IMR-90 (cell line): ENCODE results near the gene SEPTIN10. TPM values are rescaled to one million over a fixed set of nuclear protein-coding genes. Genes with fewer than 3 reads are reported as not detected.

Experiments used
- ATAC-seq: fragments of 200-7000 bp; cut with Tn5 transposase; 2 replicates; pipeline ENCODE4 v1.9.1; 2020; ENCODE audit warnings: low read depth, mild to moderate bottlenecking, moderate library complexity
- BruUV-seq: library from RNA; stranded (reverse); fragments of 400-500 nt; replicated peaks from 2 replicates; lab custom pipeline; 2021; lab: Mats Ljungman, UMichigan
- CTCF ChIA-PET: fragments of 300-600 bp; formaldehyde crosslinking; extraction: SDS; loops from one replicate; lab custom pipeline; 2021; ENCODE audit warnings: antibody characterized with exemption; lab: Yijun Ruan, JAX
- POLR2A ChIA-PET: fragments of 300-600 bp; sonication (Branson Sonifier 250); formaldehyde crosslinking; loops from one replicate; lab custom pipeline; 2022; ENCODE audit warnings: antibody characterized with exemption; ENCODE audit not compliant: unreplicated experiment; lab: Charles Lee
- DNase-seq: peaks from one replicate; pipeline ENCODE4 v3.0.0; 2013
- H2AFZ ChIP-seq: replicated peaks from 2 replicates; pipeline ENCODE3; 2013; ENCODE audit warnings: low read length, mild to moderate bottlenecking; ENCODE audit not compliant: poor library complexity
- H2AK5ac ChIP-seq: 2 replicates; pipeline ENCODE4 v1.6.1; 2013; ENCODE audit warnings: low read depth, low read length, inconsistent platforms
- H2AK9ac ChIP-seq: replicated peaks from 2 replicates; pipeline ENCODE3; 2013; ENCODE audit warnings: mild to moderate bottlenecking, low read depth, low read length, moderate library complexity; ENCODE audit not compliant: poor library complexity
- H2BK120ac ChIP-seq: 2 replicates; pipeline ENCODE4 v1.6.1; 2013; ENCODE audit warnings: low read depth, low read length, inconsistent platforms
- H2BK15ac ChIP-seq: 3 replicates; pipeline ENCODE4 v1.6.1; 2013; ENCODE audit warnings: low read depth, low read length, inconsistent platforms
- H2BK20ac ChIP-seq: 2 replicates; pipeline ENCODE4 v1.6.1; 2013; ENCODE audit warnings: low read depth, mild to moderate bottlenecking, inconsistent platforms, low read length, moderate library complexity
- H2BK5ac ChIP-seq: 2 replicates; pipeline ENCODE4 v1.6.1; 2013; ENCODE audit warnings: mild to moderate bottlenecking, low read depth, low read length, inconsistent platforms; ENCODE audit not compliant: poor library complexity, severe bottlenecking
- H3K14ac ChIP-seq: replicated peaks from 2 replicates; pipeline ENCODE4 v1.6.1; 2013; ENCODE audit warnings: low read depth, low read length, inconsistent platforms
- H3K18ac ChIP-seq: 2 replicates; pipeline ENCODE4 v1.6.1; 2013; ENCODE audit warnings: low read depth, low read length, control low read depth
- H3K23ac ChIP-seq: 2 replicates; pipeline ENCODE4 v1.6.1; 2013; ENCODE audit warnings: low read depth, low read length, inconsistent platforms
- H3K27ac ChIP-seq: 2 replicates; pipeline ENCODE4 v1.5.1; 2013; ENCODE audit warnings: mild to moderate bottlenecking, control low read depth, low read length; ENCODE audit not compliant: insufficient read depth
- H3K27me3 ChIP-seq: 2 replicates; pipeline ENCODE4 v1.6.1; 2013; ENCODE audit warnings: low read length; ENCODE audit not compliant: control insufficient read depth, insufficient read depth
- H3K36me3 ChIP-seq: 2 replicates; pipeline ENCODE4 v1.6.1; 2013; ENCODE audit warnings: low read length, mixed read lengths; ENCODE audit not compliant: control insufficient read depth, insufficient read depth
- H3K4ac ChIP-seq: 2 replicates; pipeline ENCODE4 v1.6.1; 2013; ENCODE audit warnings: low read depth, low read length, inconsistent platforms
- H3K4me1 ChIP-seq: 2 replicates; pipeline ENCODE4 v1.6.1; 2013; ENCODE audit warnings: low read length, mixed read lengths; ENCODE audit not compliant: control insufficient read depth, insufficient read depth
- H3K4me2 ChIP-seq: 2 replicates; pipeline ENCODE4 v1.6.1; 2013; ENCODE audit warnings: low read depth, mild to moderate bottlenecking, control low read depth, low read length, moderate library complexity
- H3K4me3 ChIP-seq: 2 replicates; pipeline ENCODE4 v1.5.1; 2013; ENCODE audit warnings: low read depth, mild to moderate bottlenecking, control low read depth, low read length, moderate library complexity; ENCODE audit not compliant: insufficient read depth
- H3K56ac ChIP-seq: 2 replicates; pipeline ENCODE4 v1.6.1; 2013; ENCODE audit warnings: low read length, inconsistent platforms; ENCODE audit not compliant: insufficient read depth; ENCODE audit errors: extremely low read depth
- H3K79me1 ChIP-seq, 2 experiments: 2 replicates each; pipeline ENCODE4 v1.6.1; 2013; ENCODE audit warnings: low read length in 2 of 2, inconsistent platforms in 1 of 2, low read depth in 1 of 2
- H3K9ac ChIP-seq: 2 replicates; pipeline ENCODE4 v1.6.1; 2013; ENCODE audit warnings: low read depth, low read length, control low read depth
- H3K9me1 ChIP-seq: 2 replicates; pipeline ENCODE4 v1.6.1; 2013; ENCODE audit warnings: low read length, inconsistent platforms; ENCODE audit not compliant: insufficient read depth
- H3K9me3 ChIP-seq: 2 replicates; pipeline ENCODE4 v1.6.1; 2013; ENCODE audit warnings: low read length; ENCODE audit not compliant: control insufficient read depth, insufficient read depth
- H4K20me1 ChIP-seq: 2 replicates; pipeline ENCODE4 v1.6.1; 2013; ENCODE audit warnings: low read length, inconsistent platforms; ENCODE audit not compliant: insufficient read depth
- H4K5ac ChIP-seq: 2 replicates; pipeline ENCODE4 v1.6.1; 2013; ENCODE audit warnings: mild to moderate bottlenecking, low read depth, low read length, control low read depth
- H4K8ac ChIP-seq, 2 experiments: 2 replicates each; pipeline ENCODE4 v1.6.1; 2013; ENCODE audit warnings: low read depth in 2 of 2, low read length in 2 of 2, control low read depth in 1 of 2, inconsistent platforms in 1 of 2
- H4K91ac ChIP-seq: 2 replicates; pipeline ENCODE4 v1.6.1; 2013; ENCODE audit warnings: low read depth, low read length, inconsistent platforms; ENCODE audit not compliant: insufficient read depth
- CEBPB ChIP-seq: IDR thresholded peaks from 2 replicates; pipeline ENCODE4 v1.6.1; 2012; ENCODE audit warnings: low read depth, low read length, improper control_type of control experiment
- MAZ ChIP-seq: IDR thresholded peaks from 2 replicates; pipeline ENCODE4 v1.6.1; 2012; ENCODE audit warnings: low read depth, mild to moderate bottlenecking, low read length, improper control_type of control experiment, moderate library complexity, borderline replicate concordance
- WGBS, 2 experiments: methylation state at CpG; one replicate each; pipeline versions ENCODE4 v1.1.5 to v1.1.7; 2013; ENCODE audit warnings: missing lambda C conversion rate in 2 of 2; ENCODE audit not compliant: insufficient read length in 1 of 2; ENCODE audit errors: extremely low coverage in 2 of 2; 5-methylcytosine and 5-hydroxymethylcytosine counted together
- dilution Hi-C: fragments of 300-500 bp; cut with HindIII; formaldehyde crosslinking; loops from one replicate; pipeline ENCODE4 v1.14.3; 2018; ENCODE audit warnings: low sequenced_read_pairs; ENCODE audit not compliant: unreplicated experiment
- in situ Hi-C: fragments of 300-500 bp; cut with MboI; formaldehyde crosslinking; loops from 3 replicates; pipeline ENCODE4 v1.14.3; 2019; ENCODE audit warnings: low sequenced_read_pairs, inconsistent platforms, mixed read lengths
- intact Hi-C: fragments of 100-400 bp; cut with micrococcal nuclease; formaldehyde crosslinking; loops from 2 replicates; pipeline ENCODE4 v1.10.0; 2022
- polyA plus RNA-seq, 3 experiments: library from polyadenylated mRNA; depleted of rRNA; stranded (reverse); fragments of >200 nt; gene quantifications; 2 replicates each; pipeline ENCODE4 v1.2.3, GENCODE V29; 2012; ENCODE audit warnings: low replicate concordance in 1 of 3
- total RNA-seq: library from RNA; depleted of rRNA; stranded (reverse); fragments of >200 nt; gene quantifications from 2 replicates; pipeline ENCODE4 v1.2.3, GENCODE V29; 2012

Gene SEPTIN10
- total and polyA plus RNA-seq, 2 of the 4 experiments (the other 2 are of a cell fraction), result 55.4 to 82.6 TPM

GRCh38 chr2:109632158-109632789, 18.5 kb upstream of the SEPTIN10 start:
- no peak overlapping the region for H2BK20ac ChIP-seq
- H2BK5ac ChIP-seq, result no peak overlapping the region
- ATAC-seq, result no peak
- no peak overlapping the region for H3K4me2 ChIP-seq
- no peaks in the 10 kb centered on the region for H4K20me1 ChIP-seq
- H3K18ac ChIP-seq, result no peak overlapping the region
- no peaks in the 10 kb centered on the region for H3K9me3 ChIP-seq
- H2BK120ac ChIP-seq, result no peak overlapping the region
- TF ChIP-seq MAZ (no peak), CEBPB (0 out of 2 replicates have a peak, but pooled peaks have one; percentile 29)
- no peak overlapping the region for H2AFZ ChIP-seq
- BruUV-seq, result no TSS peak
- no peaks in the 10 kb centered on the region for H3K36me3 ChIP-seq
- POLR2A ChIA-PET, result no interaction called here
- intact Hi-C loops, result no loop called here
- H4K8ac ChIP-seq, result no peak overlapping the region
- H3K56ac ChIP-seq, result no peak overlapping the region
- 0 out of 2 replicates have a peak, but pooled peaks cover 2% of the 10 kb centered on the region for H3K4me1 ChIP-seq
- H2AK5ac ChIP-seq, result no peak overlapping the region
- H3K9me1 ChIP-seq, result no peaks in the 10 kb centered on the region
- no peak overlapping the region for H3K4me3 ChIP-seq
- no CpG with 5 or more reads among the region's 14 CpGs for WGBS, 2 experiments
- H3K4ac ChIP-seq, result no peak overlapping the region
- CTCF ChIA-PET, result no interaction called here
- no peak overlapping the region for H3K14ac ChIP-seq
- no peaks in the 10 kb centered on the region for H3K79me1 ChIP-seq
- peaks cover 2% of the 10 kb centered on the region; the same call in 1 of the 2 replicates for H3K27me3 ChIP-seq
- H3K9ac ChIP-seq, result no peak overlapping the region
- no peak overlapping the region for H4K5ac ChIP-seq
- no peak overlapping the region for H3K23ac ChIP-seq
- no peak for DNase-seq
- in situ Hi-C loops, result no loop called here
- no peak overlapping the region for H4K91ac ChIP-seq
- H2AK9ac ChIP-seq, result no peak overlapping the region
- H2BK15ac ChIP-seq, result no peak overlapping the region
- no peak overlapping the region for H3K27ac ChIP-seq
- dilution Hi-C loops, result no loop called here
